Smooth muscle cell (in vitro differentiated cells): ENCODE measurements around the gene CWC27. TPM values are rescaled to one million over a fixed set of nuclear protein-coding genes. Genes with fewer than 3 reads are reported as not detected.
A peak's percentile ranks its signal among the peaks of the same experiment; 100 is the strongest.

Experiments used
- DNase-seq: peaks from one replicate; lab custom pipeline; 2025; ENCODE audit not compliant: unreplicated experiment; lab: John Stamatoyannopoulos, UW
- H2AFZ ChIP-seq: fragments of 200-600 bp; sonication (generic); 2 replicates; pipeline ENCODE4 v1.6.0; 2016; ENCODE audit warnings: antibody characterized with exemption, low read depth, mild to moderate bottlenecking
- H3F3A ChIP-seq: fragments of 200-600 bp; sonication (generic); 2 replicates; pipeline ENCODE4 v1.6.0; 2017; ENCODE audit warnings: antibody characterized with exemption, low read depth
- H3K27ac ChIP-seq: fragments of 200-600 bp; sonication (generic); 2 replicates; pipeline ENCODE4 v1.5.1; 2016; ENCODE audit warnings: low read depth, mild to moderate bottlenecking
- H3K27me3 ChIP-seq: fragments of 200-600 bp; sonication (generic); 2 replicates; pipeline ENCODE4 v1.6.1; 2016; ENCODE audit warnings: low read depth, mild to moderate bottlenecking
- H3K36me3 ChIP-seq: fragments of 200-600 bp; sonication (generic); 2 replicates; pipeline ENCODE4 v1.5.1; 2016; ENCODE audit warnings: low read depth
- H3K4me1 ChIP-seq: fragments of 200-600 bp; sonication (generic); 2 replicates; pipeline ENCODE4 v1.5.1; 2016; ENCODE audit warnings: low read depth
- H3K4me2 ChIP-seq: fragments of 200-600 bp; sonication (generic); 2 replicates; pipeline ENCODE4 v1.6.0; 2016; ENCODE audit warnings: mild to moderate bottlenecking
- H3K4me3 ChIP-seq: fragments of 200-600 bp; sonication (generic); 2 replicates; pipeline ENCODE4 v1.5.1; 2016; ENCODE audit warnings: mild to moderate bottlenecking
- H3K79me2 ChIP-seq: fragments of 200-600 bp; sonication (generic); 2 replicates; pipeline ENCODE4 v1.6.0; 2016; ENCODE audit warnings: low read depth, mild to moderate bottlenecking
- H3K9ac ChIP-seq: fragments of 200-600 bp; sonication (generic); 2 replicates; pipeline ENCODE4 v1.6.0; 2016; ENCODE audit warnings: low read depth
- H3K9me3 ChIP-seq: fragments of 200-600 bp; sonication (generic); replicated peaks from 2 replicates; pipeline ENCODE4 v1.5.1; 2016; ENCODE audit warnings: low read depth
- H4K20me1 ChIP-seq: fragments of 200-600 bp; sonication (generic); 2 replicates; pipeline ENCODE4 v1.6.0; 2016; ENCODE audit warnings: low read depth
- WGBS: methylation state at CpG from one replicate; pipeline ENCODE4 v1.1.7; 2016; ENCODE audit warnings: low lambda C conversion rate; 5-methylcytosine and 5-hydroxymethylcytosine counted together
- polyA plus RNA-seq: library from polyadenylated mRNA; unstranded; fragments of >200 nt; fragmentation: Nextera tagmentation; extraction: Ambion mirVana; gene quantifications from 2 replicates; pipeline ENCODE4 v1.2.1, GENCODE V29; 2016
- total RNA-seq: library from RNA; depleted of rRNA; stranded (reverse); fragments of >200 nt; gene quantifications from 2 replicates; pipeline ENCODE4 v1.2.3, GENCODE V29; 2014
- TF ChIP-seq, protein P1 (sequence below): fragments of 200-600 bp; sonication (generic); IDR thresholded peaks from 2 replicates; pipeline ENCODE4 v1.5.1; 2017; ENCODE audit warnings: borderline replicate concordance, mild to moderate bottlenecking, antibody characterized with exemption; ENCODE audit not compliant: insufficient read depth, poor library complexity, severe bottlenecking

Gene CWC27
- total and polyA plus RNA-seq, 2 experiments from 2014 or later = 34.6 to 40.8 TPM

DNA sequence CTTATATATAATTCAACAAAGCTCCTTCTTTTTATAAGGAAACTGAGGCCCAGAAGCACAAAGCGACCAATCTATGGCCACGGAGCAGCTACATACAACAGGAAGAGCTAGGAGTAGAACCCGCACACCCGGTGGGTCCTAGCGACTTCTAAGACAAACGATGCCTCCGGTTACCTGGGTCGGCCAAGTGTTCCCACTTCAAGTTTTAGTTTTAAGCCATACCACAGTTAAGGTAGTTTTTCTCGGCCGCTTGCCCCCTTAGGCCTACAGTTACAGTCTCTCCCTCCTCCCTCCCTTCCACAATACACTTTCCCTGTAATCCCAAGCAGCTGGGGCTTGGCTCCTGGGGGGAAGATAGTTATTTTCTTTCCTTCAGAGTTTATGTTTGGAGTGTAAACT, 772 bp upstream of the CWC27 start:
- peaks cover 87% of the 10 kb centered on the region for H3K79me2 ChIP-seq
- DNase-seq = no peak

GRCh38 chr5:64769855-64770254, 1.1 kb downstream of the CWC27 start:
- H3K27ac ChIP-seq = no peak overlapping the region
- H3K27me3 ChIP-seq = no peaks in the 10 kb centered on the region
- H3K9me3 ChIP-seq = no peaks in the 10 kb centered on the region
- H3F3A ChIP-seq = no peaks in the 10 kb centered on the region
- H3K9ac ChIP-seq = no peak overlapping the region
- no peak overlapping the region for H2AFZ ChIP-seq
- H3K4me3 ChIP-seq = peak overlapping the region; percentile 73
- TF ChIP-seq, protein P1, sequence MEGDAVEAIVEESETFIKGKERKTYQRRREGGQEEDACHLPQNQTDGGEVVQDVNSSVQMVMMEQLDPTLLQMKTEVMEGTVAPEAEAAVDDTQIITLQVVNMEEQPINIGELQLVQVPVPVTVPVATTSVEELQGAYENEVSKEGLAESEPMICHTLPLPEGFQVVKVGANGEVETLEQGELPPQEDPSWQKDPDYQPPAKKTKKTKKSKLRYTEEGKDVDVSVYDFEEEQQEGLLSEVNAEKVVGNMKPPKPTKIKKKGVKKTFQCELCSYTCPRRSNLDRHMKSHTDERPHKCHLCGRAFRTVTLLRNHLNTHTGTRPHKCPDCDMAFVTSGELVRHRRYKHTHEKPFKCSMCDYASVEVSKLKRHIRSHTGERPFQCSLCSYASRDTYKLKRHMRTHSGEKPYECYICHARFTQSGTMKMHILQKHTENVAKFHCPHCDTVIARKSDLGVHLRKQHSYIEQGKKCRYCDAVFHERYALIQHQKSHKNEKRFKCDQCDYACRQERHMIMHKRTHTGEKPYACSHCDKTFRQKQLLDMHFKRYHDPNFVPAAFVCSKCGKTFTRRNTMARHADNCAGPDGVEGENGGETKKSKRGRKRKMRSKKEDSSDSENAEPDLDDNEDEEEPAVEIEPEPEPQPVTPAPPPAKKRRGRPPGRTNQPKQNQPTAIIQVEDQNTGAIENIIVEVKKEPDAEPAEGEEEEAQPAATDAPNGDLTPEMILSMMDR = no peak
- peaks cover 11% of the 10 kb centered on the region for H4K20me1 ChIP-seq
- H3K79me2 ChIP-seq = peaks cover 73% of the 10 kb centered on the region
- DNase-seq = no peak
- no peaks in the 10 kb centered on the region for H3K36me3 ChIP-seq
- peak overlapping the region; percentile 96 for H3K4me2 ChIP-seq
- peaks cover 7% of the 10 kb centered on the region for H3K4me1 ChIP-seq

More for the DNA sequence above, 772 bp upstream of the CWC27 start:
- Histone ChIP-seq H3K4me2 (peak overlapping the region; percentile 96), H3K27ac (peak overlapping the region; percentile 77), H3K9ac (peak overlapping the region; percentile 94), H3K36me3 (no peaks in the 10 kb centered on the region), H4K20me1 (peaks cover 29% of the 10 kb centered on the region), H3K27me3 (no peaks in the 10 kb centered on the region), H3F3A (no peaks in the 10 kb centered on the region), H3K9me3 (no peaks in the 10 kb centered on the region), H3K4me3 (peak overlapping the region; percentile 73), H3K4me1 (peaks cover 7% of the 10 kb centered on the region), H2AFZ (peak overlapping the region; percentile 93)
- WGBS = 2% methylated on average over 10 of the region's 10 CpGs
- TF ChIP-seq, protein P1 = no peak

GRCh38 chr5:64771736-64772135, 3.0 kb downstream of the CWC27 start:
- H3K4me1 ChIP-seq = peaks cover 7% of the 10 kb centered on the region
- H2AFZ ChIP-seq = no peak overlapping the region
- H3K79me2 ChIP-seq = peaks cover 57% of the 10 kb centered on the region
- no peak for DNase-seq
- H3K4me2 ChIP-seq = no peak overlapping the region
- WGBS = 87% methylated on average over 4 of the region's 4 CpGs
- no peak overlapping the region for H3K27ac ChIP-seq
- no peak overlapping the region for H3K9ac ChIP-seq
- H3K27me3 ChIP-seq = no peaks in the 10 kb centered on the region
- H3K36me3 ChIP-seq = peaks cover 5% of the 10 kb centered on the region
- H3K9me3 ChIP-seq = no peaks in the 10 kb centered on the region
- TF ChIP-seq, protein P1 = no peak
- no peak overlapping the region for H3K4me3 ChIP-seq
- no peaks in the 10 kb centered on the region for H4K20me1 ChIP-seq
- no peaks in the 10 kb centered on the region for H3F3A ChIP-seq

GRCh38 chr5:64773533-64773932, 4.8 kb downstream of the CWC27 start:
- H3K4me2 ChIP-seq = no peak overlapping the region

More at GRCh38 chr5:64773533-64773932, 4.8 kb downstream of the CWC27 start:
- Histone ChIP-seq H3K36me3 (peaks cover 5% of the 10 kb centered on the region), H3K27ac (no peak overlapping the region), H3K4me3 (no peak overlapping the region), H3K79me2 (peaks cover 47% of the 10 kb centered on the region), H3K4me1 (no peaks in the 10 kb centered on the region), H2AFZ (no peak overlapping the region), H3K9me3 (no peaks in the 10 kb centered on the region), H3F3A (no peaks in the 10 kb centered on the region), H3K9ac (no peak overlapping the region), H3K27me3 (no peaks in the 10 kb centered on the region), H4K20me1 (peaks cover 4% of the 10 kb centered on the region)
- TF ChIP-seq, protein P1 = no peak
- no peak for DNase-seq
- WGBS = 100% methylated on average over 1 of the region's 1 CpG
